SK-N-SH (cell line): ENCODE data around the gene THSD4.

ENCODE experiments used
- CHD2 ChIP-seq: fragments of 150-350 bp; IDR thresholded peaks from 2 replicates; pipeline ENCODE4 v1.6.1; 2018; ENCODE audit warnings: low read length; ENCODE audit not compliant: partially characterized antibody
- EP300 ChIP-seq, 2 experiments: IDR thresholded peaks; 2 replicates each; pipeline versions ENCODE4 v1.4.0 to v1.6.1; 2012; ENCODE audit warnings: borderline replicate concordance in 1 of 2, low read depth in 1 of 2, low read length in 1 of 2
- EZH2phosphoT487 ChIP-seq: fragments of 200-600 bp; sonication (generic); IDR thresholded peaks from 2 replicates; pipeline ENCODE4 v1.6.1; 2017; ENCODE audit warnings: low read depth, mixed run types, mild to moderate bottlenecking, antibody characterized with exemption, moderate library complexity, borderline replicate concordance
- FOXJ3 ChIP-seq: sonication (generic); formaldehyde crosslinking; IDR thresholded peaks from 2 replicates; pipeline ENCODE4 v1.5.1; 2020; ENCODE audit warnings: mild to moderate bottlenecking, missing genetic modification reagents
- POLR2AphosphoS5 ChIP-seq: IDR thresholded peaks from 2 replicates; pipeline ENCODE4 v1.6.1; 2012; ENCODE audit warnings: low read depth, low read length
- RCOR1 ChIP-seq: fragments of 150-350 bp; IDR thresholded peaks from 2 replicates; pipeline ENCODE4 v1.6.1; 2017; ENCODE audit warnings: antibody characterized with exemption, low read length
- SIN3A ChIP-seq: IDR thresholded peaks from 2 replicates; pipeline ENCODE4 v1.6.1; 2012; ENCODE audit warnings: low read depth, mild to moderate bottlenecking, low read length, moderate library complexity, borderline replicate concordance
- SMC3 ChIP-seq: IDR thresholded peaks from 2 replicates; pipeline ENCODE4 v1.6.1; 2012; ENCODE audit warnings: low read depth, low read length, improper control_type of control experiment
- TCF12 ChIP-seq: IDR thresholded peaks from 2 replicates; pipeline ENCODE4 v1.4.0; 2012
- YY1 ChIP-seq: IDR thresholded peaks from 2 replicates; pipeline ENCODE4 v1.4.0; 2012; ENCODE audit warnings: low read depth, mild to moderate bottlenecking
- TF ChIP-seq, protein P1 (sequence below): fragments of 200-600 bp; sonication (generic); IDR thresholded peaks from 2 replicates; pipeline ENCODE4 v1.6.1; 2017; ENCODE audit warnings: antibody characterized with exemption, mild to moderate bottlenecking, moderate library complexity
- TF ChIP-seq, protein P2 (sequence below): IDR thresholded peaks from 2 replicates; pipeline ENCODE4 v1.4.0; 2012; ENCODE audit warnings: low read depth
- TF ChIP-seq, protein P3 (sequence below): IDR thresholded peaks from 2 replicates; pipeline ENCODE4 v1.6.1; 2012; ENCODE audit warnings: mild to moderate bottlenecking, low read depth, low read length, moderate library complexity
- TF ChIP-seq, protein P4 (sequence below): fragments of 150-350 bp; IDR thresholded peaks from 2 replicates; pipeline ENCODE4 v1.6.1; 2017; ENCODE audit warnings: antibody characterized with exemption, low read length, low read depth, borderline replicate concordance

DNA sequence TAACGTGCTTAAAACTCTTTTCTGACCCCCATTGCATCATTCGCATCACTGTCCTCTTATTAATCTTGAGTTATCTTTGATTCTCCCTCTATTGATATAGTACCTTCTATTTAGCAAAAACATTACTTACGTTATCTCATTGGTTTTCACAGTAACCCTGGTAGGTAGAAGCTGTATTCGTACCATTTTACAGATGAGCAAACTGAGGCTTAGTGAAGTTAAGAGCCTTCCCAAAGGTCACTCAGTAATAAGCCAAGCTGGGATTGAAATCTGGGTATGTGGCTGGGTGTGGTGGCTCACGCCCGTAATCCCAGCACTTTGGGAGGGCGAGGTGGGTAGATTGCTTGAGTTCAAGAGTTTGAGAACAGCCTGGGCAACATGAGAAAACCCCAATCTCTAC lies 244.0 kb downstream of the THSD4 start:
- TF ChIP-seq SIN3A (no peak), SMC3 (no peak), TCF12 (no peak), EP300 (IDR thresholded peaks at IDR 0.05; ENCODE audit: borderline replicate concordance in 1 of 2, low read depth in 1 of 2, low read length in 1 of 2) (no peak), YY1 (no peak), EZH2phosphoT487 (no peak), POLR2AphosphoS5 (no peak), RCOR1 (no peak), FOXJ3 (no peak), CHD2 (no peak)
- TF ChIP-seq, protein P1, sequence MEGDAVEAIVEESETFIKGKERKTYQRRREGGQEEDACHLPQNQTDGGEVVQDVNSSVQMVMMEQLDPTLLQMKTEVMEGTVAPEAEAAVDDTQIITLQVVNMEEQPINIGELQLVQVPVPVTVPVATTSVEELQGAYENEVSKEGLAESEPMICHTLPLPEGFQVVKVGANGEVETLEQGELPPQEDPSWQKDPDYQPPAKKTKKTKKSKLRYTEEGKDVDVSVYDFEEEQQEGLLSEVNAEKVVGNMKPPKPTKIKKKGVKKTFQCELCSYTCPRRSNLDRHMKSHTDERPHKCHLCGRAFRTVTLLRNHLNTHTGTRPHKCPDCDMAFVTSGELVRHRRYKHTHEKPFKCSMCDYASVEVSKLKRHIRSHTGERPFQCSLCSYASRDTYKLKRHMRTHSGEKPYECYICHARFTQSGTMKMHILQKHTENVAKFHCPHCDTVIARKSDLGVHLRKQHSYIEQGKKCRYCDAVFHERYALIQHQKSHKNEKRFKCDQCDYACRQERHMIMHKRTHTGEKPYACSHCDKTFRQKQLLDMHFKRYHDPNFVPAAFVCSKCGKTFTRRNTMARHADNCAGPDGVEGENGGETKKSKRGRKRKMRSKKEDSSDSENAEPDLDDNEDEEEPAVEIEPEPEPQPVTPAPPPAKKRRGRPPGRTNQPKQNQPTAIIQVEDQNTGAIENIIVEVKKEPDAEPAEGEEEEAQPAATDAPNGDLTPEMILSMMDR, result no peak
- TF ChIP-seq, protein P2, sequence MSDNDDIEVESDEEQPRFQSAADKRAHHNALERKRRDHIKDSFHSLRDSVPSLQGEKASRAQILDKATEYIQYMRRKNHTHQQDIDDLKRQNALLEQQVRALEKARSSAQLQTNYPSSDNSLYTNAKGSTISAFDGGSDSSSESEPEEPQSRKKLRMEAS, result no peak
- TF ChIP-seq, protein P3, sequence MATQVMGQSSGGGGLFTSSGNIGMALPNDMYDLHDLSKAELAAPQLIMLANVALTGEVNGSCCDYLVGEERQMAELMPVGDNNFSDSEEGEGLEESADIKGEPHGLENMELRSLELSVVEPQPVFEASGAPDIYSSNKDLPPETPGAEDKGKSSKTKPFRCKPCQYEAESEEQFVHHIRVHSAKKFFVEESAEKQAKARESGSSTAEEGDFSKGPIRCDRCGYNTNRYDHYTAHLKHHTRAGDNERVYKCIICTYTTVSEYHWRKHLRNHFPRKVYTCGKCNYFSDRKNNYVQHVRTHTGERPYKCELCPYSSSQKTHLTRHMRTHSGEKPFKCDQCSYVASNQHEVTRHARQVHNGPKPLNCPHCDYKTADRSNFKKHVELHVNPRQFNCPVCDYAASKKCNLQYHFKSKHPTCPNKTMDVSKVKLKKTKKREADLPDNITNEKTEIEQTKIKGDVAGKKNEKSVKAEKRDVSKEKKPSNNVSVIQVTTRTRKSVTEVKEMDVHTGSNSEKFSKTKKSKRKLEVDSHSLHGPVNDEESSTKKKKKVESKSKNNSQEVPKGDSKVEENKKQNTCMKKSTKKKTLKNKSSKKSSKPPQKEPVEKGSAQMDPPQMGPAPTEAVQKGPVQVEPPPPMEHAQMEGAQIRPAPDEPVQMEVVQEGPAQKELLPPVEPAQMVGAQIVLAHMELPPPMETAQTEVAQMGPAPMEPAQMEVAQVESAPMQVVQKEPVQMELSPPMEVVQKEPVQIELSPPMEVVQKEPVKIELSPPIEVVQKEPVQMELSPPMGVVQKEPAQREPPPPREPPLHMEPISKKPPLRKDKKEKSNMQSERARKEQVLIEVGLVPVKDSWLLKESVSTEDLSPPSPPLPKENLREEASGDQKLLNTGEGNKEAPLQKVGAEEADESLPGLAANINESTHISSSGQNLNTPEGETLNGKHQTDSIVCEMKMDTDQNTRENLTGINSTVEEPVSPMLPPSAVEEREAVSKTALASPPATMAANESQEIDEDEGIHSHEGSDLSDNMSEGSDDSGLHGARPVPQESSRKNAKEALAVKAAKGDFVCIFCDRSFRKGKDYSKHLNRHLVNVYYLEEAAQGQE, result no peak
- TF ChIP-seq, protein P4, sequence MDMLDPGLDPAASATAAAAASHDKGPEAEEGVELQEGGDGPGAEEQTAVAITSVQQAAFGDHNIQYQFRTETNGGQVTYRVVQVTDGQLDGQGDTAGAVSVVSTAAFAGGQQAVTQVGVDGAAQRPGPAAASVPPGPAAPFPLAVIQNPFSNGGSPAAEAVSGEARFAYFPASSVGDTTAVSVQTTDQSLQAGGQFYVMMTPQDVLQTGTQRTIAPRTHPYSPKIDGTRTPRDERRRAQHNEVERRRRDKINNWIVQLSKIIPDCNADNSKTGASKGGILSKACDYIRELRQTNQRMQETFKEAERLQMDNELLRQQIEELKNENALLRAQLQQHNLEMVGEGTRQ, result no peak
